Left hindlimb (tissue), 1 donor: ENCODE results near the gene DOCK9.

Source experiments
- DNase-seq: peaks from one replicate; pipeline ENCODE4 v3.0.0-alpha.2; 2018

The DOCK9 gene

GRCh38 chr13:98972059-98972458 is 5.8 kb downstream of the DOCK9 start:
- no peak for DNase-seq

DNA sequence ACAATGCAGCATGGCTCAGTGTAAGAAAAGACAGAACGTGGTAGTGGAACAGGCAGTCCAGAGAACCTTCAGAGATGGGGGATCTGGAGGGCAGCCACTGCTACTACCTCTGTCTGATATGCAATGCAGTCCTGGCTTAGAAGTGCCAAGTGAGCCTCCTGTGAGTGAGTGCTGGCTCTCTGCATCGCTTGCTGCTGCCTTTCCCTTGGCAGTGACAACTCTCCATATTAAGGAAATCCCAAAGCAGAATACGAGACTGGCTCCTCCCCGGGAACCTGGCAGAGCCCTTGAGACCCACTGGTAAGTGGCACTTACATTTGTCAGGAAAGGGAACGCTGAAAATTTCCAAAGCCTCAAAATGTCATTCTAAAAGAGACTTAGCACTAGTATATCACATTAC is 7.5 kb downstream of the DOCK9 start:
- peak; percentile 60 for DNase-seq

DNA sequence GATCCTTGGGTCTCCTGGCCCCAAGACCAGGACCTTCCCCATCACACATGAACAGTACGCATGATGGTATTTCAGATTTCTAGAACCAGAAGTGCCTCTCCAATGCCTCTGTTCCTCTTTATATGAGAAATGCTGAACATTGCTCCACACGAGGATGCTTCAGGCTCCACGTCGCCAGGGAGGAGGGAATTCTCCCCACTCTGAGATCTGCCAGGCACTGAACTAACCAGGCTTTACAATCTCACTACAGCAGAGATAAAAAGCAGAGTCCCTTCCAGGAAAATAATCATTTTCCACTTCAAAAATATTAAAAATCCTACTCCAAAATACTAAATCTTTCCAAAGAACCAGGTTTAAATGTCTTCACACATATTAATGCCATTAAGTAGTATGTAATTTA is 10.4 kb downstream of the DOCK9 start:
- no peak for DNase-seq

GRCh38 chr13:98966019-98966418 is 11.8 kb downstream of the DOCK9 start:
- no peak for DNase-seq

DNA sequence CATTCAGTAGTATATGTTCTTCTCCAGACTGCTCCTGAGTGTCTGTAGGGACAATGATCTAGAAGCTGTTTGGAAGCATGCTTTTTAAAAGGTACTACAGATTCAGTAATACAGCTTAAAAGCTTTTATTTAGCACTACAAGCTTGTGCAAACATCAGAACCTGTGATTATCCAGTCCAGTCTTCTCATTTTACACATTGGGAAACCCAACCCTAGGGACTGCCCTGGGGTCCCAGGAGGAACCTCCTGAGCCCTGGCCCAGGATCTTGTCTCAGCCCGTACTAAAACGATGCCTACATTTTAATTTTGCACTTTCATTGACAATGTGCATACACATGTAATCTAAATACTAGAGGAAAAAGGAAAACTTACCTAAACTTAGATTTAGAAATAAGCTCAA is 12.5 kb downstream of the DOCK9 start:
- DNase-seq = no peak

- no peak for DNase-seq
Measured at GRCh38 chr13:98963917-98964316, 13.9 kb downstream of the DOCK9 start.

GRCh38 chr13:98962901-98963590 is 14.8 kb downstream of the DOCK9 start:
- DNase-seq = peak; percentile 56

GRCh38 chr13:98961503-98962105 is 16.3 kb downstream of the DOCK9 start:
- DNase-seq = no peak

- no peak for DNase-seq
Measured at GRCh38 chr13:98960606-98961502, 17.0 kb downstream of the DOCK9 start.

DNA sequence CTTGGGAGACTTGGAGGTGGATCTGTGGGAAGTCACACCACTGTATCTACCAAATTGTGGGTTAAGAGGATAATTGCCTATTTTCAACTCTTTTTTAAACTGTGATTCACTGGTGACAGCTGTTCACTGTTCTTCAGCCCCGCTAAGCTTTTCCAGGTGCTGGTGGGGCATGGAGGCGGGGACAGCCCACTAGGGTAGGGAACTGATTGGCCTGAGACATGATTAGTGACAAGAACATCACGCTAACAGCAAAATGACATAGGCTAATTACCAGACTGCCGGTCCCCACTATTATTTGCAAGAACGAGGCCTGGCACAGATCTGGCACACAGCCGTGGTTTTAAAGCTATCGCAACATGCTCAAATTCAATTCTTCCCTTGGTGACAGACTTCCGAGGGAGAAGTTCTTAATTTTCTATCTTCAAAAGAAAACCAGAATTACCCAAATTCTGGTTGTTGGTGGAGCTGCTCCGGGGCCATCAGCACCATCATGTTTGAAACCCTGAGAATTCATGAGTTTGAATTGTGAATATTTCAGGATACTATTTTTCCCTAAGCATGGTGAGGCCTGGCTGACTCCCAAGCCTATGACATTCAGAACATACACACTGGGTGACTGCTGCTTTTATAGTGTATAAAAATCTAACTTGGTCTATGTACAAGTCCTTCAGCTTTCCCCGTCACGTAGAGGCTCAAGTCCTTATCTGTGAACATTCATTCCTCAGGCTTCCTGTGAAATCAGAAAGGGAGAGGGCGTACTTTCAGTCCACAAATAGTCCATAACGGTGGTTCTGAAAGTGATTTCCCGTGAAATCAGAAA is 17.9 kb downstream of the DOCK9 start:
- peak; percentile 72 for DNase-seq

DNA sequence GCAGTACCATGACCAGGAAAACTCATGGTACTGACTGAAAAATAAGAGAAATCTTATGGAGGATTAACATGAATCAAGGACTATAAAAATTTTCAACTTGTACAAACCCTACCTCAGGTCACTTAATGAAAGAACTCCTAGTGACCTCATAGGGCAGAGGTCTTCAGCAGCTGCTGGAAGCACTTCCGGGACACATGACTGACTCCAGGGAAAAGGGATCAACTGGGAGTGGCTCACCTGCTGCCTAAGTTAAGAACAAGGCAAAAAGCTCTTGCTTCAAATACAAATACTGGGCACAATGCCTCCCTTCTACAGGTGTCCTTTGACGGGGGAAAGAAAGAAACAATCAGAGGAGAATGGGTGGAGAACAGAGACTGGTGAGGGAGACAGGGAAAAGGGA is 18.6 kb downstream of the DOCK9 start:
- no peak for DNase-seq

GRCh38 chr13:98958443-98958794 is 19.4 kb downstream of the DOCK9 start:
- DNase-seq = no peak

- no peak for DNase-seq
Measured at GRCh38 chr13:98957731-98958442, 20.0 kb downstream of the DOCK9 start.

GRCh38 chr13:98955336-98955735 is 22.5 kb downstream of the DOCK9 start:
- no peak for DNase-seq

DNA sequence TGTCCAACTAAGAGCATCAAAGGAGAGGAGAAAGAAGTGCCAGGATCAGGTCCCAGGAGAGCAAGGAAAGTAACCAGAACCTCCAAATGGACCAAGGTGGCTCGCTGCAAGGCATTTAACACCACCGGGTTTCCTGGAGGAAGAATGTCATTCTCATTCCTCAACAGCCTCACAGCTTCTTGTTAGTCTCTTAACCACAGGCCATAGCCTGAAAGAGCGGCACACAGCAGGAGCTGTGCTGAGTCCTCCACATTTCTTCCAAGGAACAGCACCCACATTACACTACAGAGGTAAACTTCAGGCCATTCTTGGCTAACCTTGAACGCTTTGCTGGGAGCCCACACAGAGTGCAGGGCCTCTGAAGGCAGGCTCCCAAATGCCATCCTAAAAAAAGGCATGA is 23.6 kb downstream of the DOCK9 start:
- no peak for DNase-seq

GRCh38 chr13:98951266-98951665 is 26.6 kb downstream of the DOCK9 start:
- no peak for DNase-seq

DNA sequence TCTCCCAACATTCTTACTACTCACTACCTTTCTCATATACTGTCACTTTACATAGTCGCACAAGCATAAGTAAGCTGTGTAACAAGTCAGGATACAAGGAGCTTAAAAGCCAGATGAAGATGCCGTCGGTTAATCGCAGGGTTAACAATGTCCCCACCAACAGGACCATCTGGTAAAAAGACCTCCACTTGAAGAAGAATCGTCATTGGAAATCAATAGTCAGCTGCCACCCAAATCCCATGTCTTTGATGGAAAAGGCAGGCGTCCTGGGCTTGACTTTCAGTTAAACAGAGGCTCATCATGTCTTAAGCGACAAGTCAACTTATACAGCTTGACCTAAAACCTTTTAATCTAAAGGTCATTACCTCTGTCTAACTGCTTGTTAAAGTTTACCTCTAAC is 27.2 kb downstream of the DOCK9 start:
- no peak for DNase-seq

DNA sequence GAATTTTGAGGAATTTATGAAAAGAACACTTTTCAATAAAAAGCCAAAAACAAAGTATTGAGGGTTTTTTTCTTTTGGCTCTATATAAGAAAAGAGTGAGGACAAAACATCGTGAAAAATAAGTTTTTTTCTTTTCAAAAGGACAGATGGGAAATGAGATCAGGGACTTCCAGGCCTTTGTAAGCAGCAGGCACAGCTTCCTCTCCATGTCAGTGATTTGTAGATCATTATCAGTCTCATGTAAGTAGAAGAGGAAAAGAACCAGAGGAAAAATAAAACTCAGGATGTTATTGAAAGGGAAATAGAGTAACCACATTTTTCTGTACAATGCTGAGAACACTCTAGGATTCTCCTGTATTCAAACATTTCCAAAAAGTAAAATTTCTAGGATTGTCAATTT is 29.9 kb downstream of the DOCK9 start:
- no peak for DNase-seq

DNA sequence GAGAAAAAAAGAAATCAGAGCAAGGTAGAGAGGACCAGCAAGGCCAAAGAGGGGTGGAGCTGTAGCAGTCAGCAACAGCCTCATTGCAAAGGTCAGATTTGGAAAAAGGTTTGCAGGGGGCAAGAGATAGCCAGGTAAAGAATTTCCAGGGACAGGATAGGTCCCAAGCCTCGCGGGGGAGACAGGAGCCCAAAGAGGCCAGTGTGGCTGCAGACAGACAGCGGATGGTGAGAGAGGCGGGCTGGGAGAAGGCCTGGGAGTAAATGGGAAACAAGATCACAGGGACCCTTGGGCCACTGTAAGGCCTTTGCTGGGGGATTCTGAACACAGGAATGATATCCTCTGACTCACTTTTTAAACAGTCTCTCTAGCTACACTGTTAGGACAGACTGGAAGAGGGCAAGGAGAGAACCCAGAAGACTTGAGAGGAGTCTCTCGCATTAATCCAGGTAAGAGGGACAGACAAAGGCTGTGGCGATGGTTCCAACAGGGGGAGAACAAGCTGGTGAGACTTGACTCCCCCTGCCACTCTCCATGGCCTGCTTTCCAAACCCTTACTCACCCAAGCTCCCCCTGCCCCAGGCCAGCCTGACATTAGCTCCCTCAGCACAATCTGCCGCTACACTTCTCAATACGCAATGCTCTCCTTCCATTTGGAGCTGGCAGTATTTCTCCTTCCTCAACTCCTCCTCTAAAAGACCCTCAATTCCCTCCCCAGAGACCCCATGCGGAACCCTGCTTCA is 31.8 kb downstream of the DOCK9 start:
- DNase-seq = no peak

- DNase-seq = no peak
Measured at GRCh38 chr13:98944336-98944735, 33.5 kb downstream of the DOCK9 start.

DNA sequence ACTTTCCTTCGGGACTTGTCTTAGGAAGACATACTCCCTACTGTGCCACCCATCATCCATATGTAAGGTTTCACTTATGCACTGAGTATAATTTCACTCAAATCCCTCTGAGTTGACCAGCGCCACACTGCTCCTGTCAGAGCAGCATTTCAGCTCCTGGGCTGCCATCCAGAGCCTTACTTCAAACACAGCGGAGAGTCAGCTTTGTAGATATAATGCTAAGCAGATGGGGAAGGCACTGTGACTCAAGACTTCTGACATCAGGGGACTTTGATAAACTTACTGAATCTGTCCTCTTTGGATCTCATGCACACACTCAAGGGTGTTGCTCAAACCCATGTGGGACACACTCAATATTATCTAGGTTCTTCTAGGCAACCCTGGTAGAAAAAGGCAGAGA is 34.9 kb downstream of the DOCK9 start:
- DNase-seq = no peak

DNA sequence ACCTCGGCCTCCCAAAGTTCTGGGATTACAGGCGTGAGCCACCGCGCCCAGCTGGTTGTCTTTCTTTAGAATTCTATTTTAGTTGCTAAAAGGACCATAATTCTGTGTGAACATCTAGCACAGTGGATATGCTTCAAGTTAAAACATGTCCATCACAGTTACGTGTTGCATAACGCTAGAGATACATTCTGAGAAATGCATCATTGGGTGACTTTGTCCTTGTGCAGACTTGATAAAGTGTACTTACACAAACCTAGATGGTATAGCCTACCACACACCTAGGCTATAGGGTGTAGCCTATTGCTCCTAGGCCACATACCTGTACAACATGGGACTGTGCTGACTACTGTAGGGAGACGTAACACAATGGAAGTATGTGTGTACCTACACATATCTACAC is 35.4 kb downstream of the DOCK9 start:
- DNase-seq = no peak
